Upper lobe of left lung (tissue), 6 donors: ENCODE results near the gene SMIM44. TPM values are rescaled to one million over a fixed set of nuclear protein-coding genes. Genes with fewer than 3 reads are reported as not detected.
A peak's percentile ranks its signal among the peaks of the same experiment; 100 is the strongest.

Experiments
- ATAC-seq, 2 donors: fragments of 200-7000 bp; cut with Tn5 transposase; one replicate each; pipeline ENCODE4 v1.9.1; 2022; ENCODE audit warnings: mild to moderate bottlenecking in 2 of 2, moderate library complexity in 2 of 2; ENCODE audit not compliant: low FRiP score in 2 of 2
- DNase-seq, 2 donors: peaks; one replicate each; pipeline ENCODE4 v3.0.0-alpha.2; 2019 to 2020
- H3K27ac ChIP-seq, 4 donors: fragments of 200-600 bp; sonication (generic); one replicate each; pipeline ENCODE4 v1.5.1; 2016 to 2019
- H3K27me3 ChIP-seq, 4 donors: fragments of 200-600 bp; sonication (generic); one replicate each; pipeline ENCODE4 v1.5.1; 2017 to 2019
- H3K36me3 ChIP-seq, 4 donors: fragments of 200-600 bp; sonication (generic); one replicate each; pipeline ENCODE4 v1.5.1; 2016 to 2019
- H3K4me1 ChIP-seq, 4 donors: fragments of 200-600 bp; sonication (generic); one replicate each; pipeline ENCODE4 v1.5.1; 2018 to 2019
- H3K4me3 ChIP-seq, 4 donors: fragments of 200-600 bp; sonication (generic); one replicate each; pipeline ENCODE4 v1.5.1; 2017 to 2019; ENCODE audit warnings: mild to moderate bottlenecking in 2 of 4, moderate library complexity in 1 of 4
- H3K9me3 ChIP-seq, 4 donors: fragments of 200-600 bp; sonication (generic); one replicate each; pipeline ENCODE4 v1.5.1; 2018 to 2019
- CTCF ChIP-seq, 6 experiments: fragments of 450-650 bp in 4 of 6; fragments of 200-600 bp in 2 of 6; sonication (generic) in 2 of 6; IDR thresholded peaks; one replicate each; pipeline ENCODE4 v1.5.1; 2016 to 2019; ENCODE audit warnings: antibody characterized with exemption in 6 of 6
- EP300 ChIP-seq, 4 donors: sonication (generic); formaldehyde crosslinking; IDR thresholded peaks; one replicate each; pipeline ENCODE4 v1.5.1; 2017; ENCODE audit warnings: antibody characterized with exemption in 4 of 4, control low read depth in 2 of 4
- POLR2A ChIP-seq, 4 donors: fragments of 450-650 bp; IDR thresholded peaks; one replicate each; pipeline ENCODE4 v1.5.1; 2016 to 2017; ENCODE audit warnings: antibody characterized with exemption in 4 of 4, mild to moderate bottlenecking in 2 of 4
- POLR2AphosphoS5 ChIP-seq, 2 donors: sonication (generic); formaldehyde crosslinking; IDR thresholded peaks; one replicate each; pipeline ENCODE4 v1.5.1; 2017; ENCODE audit warnings: antibody characterized with exemption in 2 of 2
- WGBS, 2 donors: methylation state at CpG; one replicate each; pipeline ENCODE4 v1.1.5; 2017 to 2018; 5-methylcytosine and 5-hydroxymethylcytosine counted together
- total RNA-seq, 6 donors: library from RNA; depleted of rRNA in 4 of 6; stranded (reverse); fragments of >200 nt in 4 of 6; gene quantifications; one replicate each; pipeline versions ENCODE4 v1.1.0 to v1.2.1, GENCODE V29; 2016 to 2021
- donor health status: DM: no; HTN: no; CAD: no; lungs with moderate emphysema.
- donor health status: DM: no; HTN: yes; CAD: no; lungs with severe emphysema.

The SMIM44 gene
- total RNA-seq, 6 donors from 2014 or later = not detected

- DNase-seq (peak in 1 of 2 donors; percentile 71), ATAC-seq (no peak)
- no peaks in the 10 kb centered on the region for H3K9me3 ChIP-seq
- TF ChIP-seq POLR2A (IDR thresholded peaks at IDR 0.05) = no peak
- no peak for TF ChIP-seq EP300 (IDR thresholded peaks at IDR 0.05)
- no peak for TF ChIP-seq POLR2AphosphoS5 (IDR thresholded peaks at IDR 0.05)
- no peak for TF ChIP-seq CTCF (IDR thresholded peaks at IDR 0.05)
- H3K4me3 ChIP-seq = no peak overlapping the region
- H3K27me3 ChIP-seq = no peaks in the 10 kb centered on the region
- H3K27ac ChIP-seq = peak overlapping the region in 2 of 4 donors; percentile 34 to 59
- H3K36me3 ChIP-seq = peaks cover 6 to 45% (median 30%) of the 10 kb centered on the region in 4 donors
- H3K4me1 ChIP-seq = peaks cover 4 to 23% (median 10%) of the 10 kb centered on the region in 4 donors
- WGBS, 2 donors = 83 to 85% methylated on average over 6 to 27 of the region's 31 CpGs
Measured at GRCh38 chr19:3464587-3465235, 18.5 kb downstream of the SMIM44 start.

- H3K9me3 ChIP-seq = no peaks in the 10 kb centered on the region
- no peak overlapping the region for H3K4me3 ChIP-seq
- ATAC-seq = no peak
- H3K36me3 ChIP-seq = peaks cover 6 to 45% (median 30%) of the 10 kb centered on the region in 4 donors
- H3K27me3 ChIP-seq = no peaks in the 10 kb centered on the region
- peaks cover 11 to 31% (median 18%) of the 10 kb centered on the region in 4 donors for H3K4me1 ChIP-seq
- 88 to 93% methylated on average over 11 to 38 of the region's 57 CpGs for WGBS, 2 donors
- DNase-seq = peak in 1 of 2 donors; percentile 67
- TF ChIP-seq EP300 (IDR thresholded peaks at IDR 0.05) (no peak), CTCF (IDR thresholded peaks at IDR 0.05) (no peak), POLR2A (IDR thresholded peaks at IDR 0.05) (no peak), POLR2AphosphoS5 (IDR thresholded peaks at IDR 0.05) (no peak)
- H3K27ac ChIP-seq = peak overlapping the region in 2 of 4 donors; percentile 34 to 59
Measured at GRCh38 chr19:3463714-3464586, 19.3 kb downstream of the SMIM44 start.

- TF ChIP-seq POLR2A (IDR thresholded peaks at IDR 0.05) (no peak), CTCF (IDR thresholded peaks at IDR 0.05) (no peak), EP300 (IDR thresholded peaks at IDR 0.05) (no peak), POLR2AphosphoS5 (IDR thresholded peaks at IDR 0.05) (no peak)
- H3K36me3 ChIP-seq = peaks cover 6 to 45% (median 30%) of the 10 kb centered on the region in 4 donors
- 89 to 92% methylated on average over 33 to 36 of the region's 58 CpGs for WGBS, 2 donors
Measured at GRCh38 chr19:3462991-3463713, 20.1 kb downstream of the SMIM44 start.

DNA sequence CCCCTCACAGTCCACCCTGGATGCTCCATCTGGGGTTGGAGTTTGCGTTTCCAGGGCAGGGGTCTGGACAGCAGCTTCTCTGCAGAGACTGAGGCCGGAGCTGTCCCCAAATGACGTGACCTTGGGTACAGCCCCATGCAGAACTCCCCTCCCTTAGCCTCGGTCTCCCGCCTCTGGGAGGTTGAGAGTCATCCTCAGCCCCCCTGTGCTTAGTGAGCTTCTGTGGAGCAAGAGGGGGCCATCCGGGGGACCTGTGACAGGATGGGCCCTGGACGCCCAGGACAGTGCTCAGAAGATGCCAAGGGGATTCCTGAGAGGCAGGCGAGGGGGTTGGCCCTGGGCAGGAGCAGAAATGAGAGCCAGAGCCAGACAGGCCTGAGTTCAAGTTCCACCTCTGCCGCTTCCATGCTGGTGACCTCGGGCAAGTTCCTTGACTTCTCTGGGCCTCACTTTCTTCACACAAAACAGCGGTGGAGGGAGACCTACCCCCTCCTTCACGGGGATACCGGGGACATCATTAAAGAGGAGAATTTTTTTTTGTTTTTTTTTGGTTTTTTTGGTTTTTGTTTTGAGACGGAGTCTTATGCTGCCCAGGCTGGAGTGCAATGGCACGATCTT lies 23.2 kb downstream of the SMIM44 start:
- WGBS, 2 donors = 80 to 89% methylated on average over 13 to 15 of the region's 15 CpGs
- Histone ChIP-seq H3K36me3 (peaks cover 6 to 72% (median 51%) of the 10 kb centered on the region in 4 donors), H3K4me1 (peaks cover 23 to 42% (median 32%) of the 10 kb centered on the region in 4 donors), H3K9me3 (no peaks in the 10 kb centered on the region), H3K4me3 (no peak overlapping the region), H3K27ac (peak overlapping the region; percentile 85 to 91 (median 88)), H3K27me3 (no peaks in the 10 kb centered on the region)
- TF ChIP-seq EP300 (IDR thresholded peaks at IDR 0.05) (no peak), POLR2AphosphoS5 (IDR thresholded peaks at IDR 0.05) (no peak), CTCF (IDR thresholded peaks at IDR 0.05) (no peak), POLR2A (IDR thresholded peaks at IDR 0.05) (no peak)
- DNase-seq (no peak), ATAC-seq (peak; percentile 1 to 30)

More at GRCh38 chr19:3462991-3463713, 20.1 kb downstream of the SMIM44 start:
- Histone ChIP-seq H3K27me3 (no peaks in the 10 kb centered on the region), H3K27ac (peak overlapping the region in 1 of 4 donors; percentile 27), H3K9me3 (no peaks in the 10 kb centered on the region), H3K4me1 (peaks cover 19 to 32% (median 22%) of the 10 kb centered on the region in 4 donors), H3K4me3 (no peak overlapping the region)
- ATAC-seq (no peak), DNase-seq (peak in 1 of 2 donors; percentile 85)
